CD8-positive, alpha-beta memory T cell (primary cell): ENCODE measurements around the gene RPS6KC1. TPM values are rescaled to one million over a fixed set of nuclear protein-coding genes. Genes with fewer than 3 reads are reported as not detected.

ENCODE experiments used
- CTCF ChIA-PET: fragments of 350-600 bp; sonication (Branson Sonifier 250); formaldehyde crosslinking; loops from one replicate; lab custom pipeline; 2021; ENCODE audit warnings: antibody characterized with exemption; lab: Charles Lee
- POLR2A ChIA-PET: fragments of 350-600 bp; sonication (Branson Sonifier 250); formaldehyde crosslinking; loops from one replicate; lab custom pipeline; 2021; ENCODE audit warnings: antibody characterized with exemption; lab: Charles Lee
- DNase-seq, 5 donors: peaks; one replicate each; pipeline versions ENCODE4 v3.0.0 to v3.0.0-alpha.2; 2020 to 2022; ENCODE audit warnings: mixed read lengths in 1 of 5
- H3K27ac ChIP-seq: one replicate; pipeline ENCODE4 v1.7.0; 2013; ENCODE audit warnings: low read depth, mild to moderate bottlenecking, low read length, moderate library complexity
- H3K27me3 ChIP-seq: 2 replicates; pipeline ENCODE4 v1.7.0; 2013; ENCODE audit warnings: low read length, mild to moderate bottlenecking; ENCODE audit not compliant: insufficient read depth, poor library complexity, severe bottlenecking
- H3K36me3 ChIP-seq: 2 replicates; pipeline ENCODE4 v1.7.0; 2013; ENCODE audit warnings: mild to moderate bottlenecking, low read length, moderate library complexity; ENCODE audit not compliant: insufficient read depth
- H3K4me1 ChIP-seq: 2 replicates; pipeline ENCODE4 v1.7.0; 2013; ENCODE audit warnings: mild to moderate bottlenecking, low read length, moderate library complexity; ENCODE audit not compliant: insufficient read depth
- H3K4me3 ChIP-seq: 2 replicates; pipeline ENCODE4 v1.7.0; 2013; ENCODE audit warnings: mild to moderate bottlenecking, low read length
- H3K9me3 ChIP-seq: 2 replicates; pipeline ENCODE4 v1.7.0; 2013; ENCODE audit warnings: mild to moderate bottlenecking, low read length
- H3K27ac Mint-ChIP-seq, 8 donors: one replicate each; pipeline ENCODE4 v1.8.0; 2020 to 2021; ENCODE audit warnings: mixed read lengths in 8 of 8, mild to moderate bottlenecking in 6 of 8, inconsistent platforms in 3 of 8, moderate library complexity in 3 of 8
- H3K27me3 Mint-ChIP-seq, 2 donors: one replicate each; pipeline ENCODE4 v1.8.0; 2020 to 2021; ENCODE audit warnings: mixed read lengths in 2 of 2, mild to moderate bottlenecking in 1 of 2, moderate library complexity in 1 of 2
- H3K36me3 Mint-ChIP-seq, 3 donors: one replicate each; pipeline ENCODE4 v1.8.0; 2020 to 2021; ENCODE audit warnings: mixed read lengths in 3 of 3, inconsistent platforms in 1 of 3, mild to moderate bottlenecking in 1 of 3
- H3K4me1 Mint-ChIP-seq, 3 donors: one replicate each; pipeline ENCODE4 v1.8.0; 2020 to 2021; ENCODE audit warnings: mixed read lengths in 3 of 3, inconsistent platforms in 1 of 3, mild to moderate bottlenecking in 1 of 3
- H3K4me3 Mint-ChIP-seq, 7 donors: one replicate each; pipeline ENCODE4 v1.8.0; 2020 to 2021; ENCODE audit warnings: mixed read lengths in 7 of 7, mild to moderate bottlenecking in 6 of 7, moderate library complexity in 4 of 7, inconsistent platforms in 2 of 7
- H3K9me3 Mint-ChIP-seq, 5 donors: one replicate each; pipeline ENCODE4 v1.8.0; 2020 to 2022; ENCODE audit warnings: mixed read lengths in 5 of 5, mild to moderate bottlenecking in 3 of 5, moderate library complexity in 2 of 5, inconsistent platforms in 1 of 5
- polyA plus RNA-seq: library from polyadenylated mRNA; unstranded; fragments of 300-500 nt; fragmentation: Illumina TruSeq; gene quantifications from one replicate; pipeline ENCODE4 v1.2.3, GENCODE V29; 2021
- total RNA-seq, 2 experiments: library from RNA; stranded (reverse); gene quantifications; one replicate each; pipeline ENCODE4 v1.2.3, GENCODE V29; 2021

RPS6KC1 gene
- total RNA-seq (1 to 10 TPM; 7.4 to 8.2 TPM), polyA plus RNA-seq (7.4 TPM)

GRCh38 chr1:213051127-213051880 lies at the start of gene RPS6KC1:
Gene RPS6KC1 (plus strand): TSS chr1:213051241. CDS start chr1:213051405, 164 bp downstream.
- Histone ChIP-seq H3K36me3 (no peaks in the 10 kb centered on the region), H3K27me3 (no peaks in the 10 kb centered on the region), H3K4me3 (peak within 1 kb of the TSS; percentile 82), H3K4me1 (peaks cover 16% of the 10 kb centered on the region), H3K9me3 (no peaks in the 10 kb centered on the region), H3K27ac (peak within 1 kb of the TSS; percentile 72)
- peaks cover 0 to 9% (median 0%) of the 10 kb centered on the region in 5 donors for H3K9me3 Mint-ChIP-seq
- peaks cover 28 to 39% (median 36%) of the 10 kb centered on the region in 3 donors for H3K4me1 Mint-ChIP-seq
- H3K36me3 Mint-ChIP-seq, result peaks cover 0 to 17% (median 9%) of the 10 kb centered on the region in 3 donors
- peak within 1 kb of the TSS; percentile 86 to 99 (median 96) for H3K4me3 Mint-ChIP-seq
- CTCF ChIA-PET, result interaction anchor here (1.9 kb wide), 1 partner anchor 15 kb away, joined by 5 read pairs; no protein-coding TSS in a partner anchor
- peaks cover 19 to 26% of the 10 kb centered on the region in 2 donors for H3K27me3 Mint-ChIP-seq
- POLR2A ChIA-PET, result interaction anchor here (0.7 kb wide), 1 partner anchor 37 kb away, joined by 3 read pairs; no protein-coding TSS in a partner anchor
- H3K27ac Mint-ChIP-seq, result peak within 1 kb of the TSS; percentile 44 to 98 (median 96)
- DNase-seq, result peak; percentile 71 to 86 (median 74)

GRCh38 chr1:213003256-213003655 lies 47.8 kb upstream of the RPS6KC1 start:
- no peaks in the 10 kb centered on the region for H3K9me3 Mint-ChIP-seq

DNA sequence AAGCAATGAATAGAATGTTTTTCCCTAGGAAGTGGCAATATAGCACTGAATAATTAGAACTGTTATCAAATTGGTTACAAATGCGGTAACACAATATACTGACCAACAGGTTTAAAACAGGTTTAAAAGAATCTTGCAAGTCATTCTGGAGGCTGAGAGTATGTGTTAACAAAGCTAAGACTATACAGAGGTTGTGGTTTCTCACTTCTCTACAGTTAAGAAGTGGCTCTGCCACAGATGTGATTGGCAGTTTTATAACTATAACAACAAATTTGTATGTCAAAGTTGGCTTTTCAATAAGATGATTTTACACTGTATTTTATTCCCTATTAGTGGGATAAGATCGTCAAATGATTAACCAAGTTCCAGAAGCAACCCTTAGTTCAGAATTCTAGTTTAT lies 42.5 kb upstream of the RPS6KC1 start:
- peaks cover 42 to 52% (median 43%) of the 10 kb centered on the region in 3 donors for H3K4me1 Mint-ChIP-seq
- H3K4me3 ChIP-seq, result no peak overlapping the region
- POLR2A ChIA-PET, result no interaction called here
- no peaks in the 10 kb centered on the region for H3K9me3 Mint-ChIP-seq
- H3K4me3 Mint-ChIP-seq, result peak overlapping the region in 6 of 7 donors; percentile 10 to 61 (median 20)
- H3K27ac Mint-ChIP-seq, result peak overlapping the region in 5 of 8 donors; percentile 16 to 72 (median 36)
- no peak for DNase-seq
- H3K27ac ChIP-seq, result no peak overlapping the region
- CTCF ChIA-PET, result no interaction called here
- peaks cover 0 to 78% (median 12%) of the 10 kb centered on the region in 3 donors for H3K36me3 Mint-ChIP-seq
- no peaks in the 10 kb centered on the region for H3K27me3 ChIP-seq
- peaks cover 10% of the 10 kb centered on the region for H3K4me1 ChIP-seq
- H3K9me3 ChIP-seq, result no peaks in the 10 kb centered on the region
- no peaks in the 10 kb centered on the region for H3K27me3 Mint-ChIP-seq
- H3K36me3 ChIP-seq, result peaks cover 9% of the 10 kb centered on the region

More at GRCh38 chr1:213003256-213003655, 47.8 kb upstream of the RPS6KC1 start:
- Histone ChIP-seq H3K4me3 (no peak overlapping the region), H3K36me3 (peaks cover 15% of the 10 kb centered on the region), H3K27ac (no peak overlapping the region), H3K9me3 (no peaks in the 10 kb centered on the region), H3K4me1 (no peaks in the 10 kb centered on the region), H3K27me3 (no peaks in the 10 kb centered on the region)
- H3K36me3 Mint-ChIP-seq, result peaks cover 4 to 76% (median 22%) of the 10 kb centered on the region in 3 donors
- no peak for DNase-seq
- CTCF ChIA-PET, result interaction anchor here (1.2 to 1.5 kb wide), 2 partner anchors 339 to 527 kb away, joined by 3 to 5 read pairs; no protein-coding TSS in a partner anchor
- H3K4me3 Mint-ChIP-seq, result no peak overlapping the region
- no peaks in the 10 kb centered on the region for H3K27me3 Mint-ChIP-seq
- H3K27ac Mint-ChIP-seq, result peak overlapping the region in 2 of 8 donors; percentile 17 to 61
- POLR2A ChIA-PET, result no interaction called here
- peaks cover 7 to 19% (median 11%) of the 10 kb centered on the region in 3 donors for H3K4me1 Mint-ChIP-seq

DNA sequence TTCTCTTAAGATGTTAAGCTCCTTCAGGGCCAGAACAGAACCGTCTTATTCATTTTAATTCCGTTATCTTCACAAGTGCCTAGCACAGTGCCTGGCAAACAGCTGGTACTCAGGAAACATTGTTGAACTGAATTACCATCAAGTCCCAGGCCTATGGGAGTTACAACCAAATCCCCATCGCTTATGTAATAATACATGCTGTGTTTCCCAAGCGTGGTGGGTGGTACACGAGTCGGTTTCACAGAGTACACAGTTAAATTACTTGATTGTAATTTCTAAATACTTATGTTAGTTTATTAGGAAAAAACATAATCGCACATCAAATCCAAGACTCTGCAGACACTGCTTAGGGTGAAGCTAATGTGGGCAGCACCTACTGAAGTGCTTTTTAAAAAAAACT lies 36.4 kb upstream of the RPS6KC1 start:
- peaks cover 0 to 1% of the 10 kb centered on the region in 2 donors for H3K27me3 Mint-ChIP-seq
- H3K4me3 Mint-ChIP-seq, result peak overlapping the region; percentile 93 to 100 (median 98)
- CTCF ChIA-PET, result no interaction called here

DNA sequence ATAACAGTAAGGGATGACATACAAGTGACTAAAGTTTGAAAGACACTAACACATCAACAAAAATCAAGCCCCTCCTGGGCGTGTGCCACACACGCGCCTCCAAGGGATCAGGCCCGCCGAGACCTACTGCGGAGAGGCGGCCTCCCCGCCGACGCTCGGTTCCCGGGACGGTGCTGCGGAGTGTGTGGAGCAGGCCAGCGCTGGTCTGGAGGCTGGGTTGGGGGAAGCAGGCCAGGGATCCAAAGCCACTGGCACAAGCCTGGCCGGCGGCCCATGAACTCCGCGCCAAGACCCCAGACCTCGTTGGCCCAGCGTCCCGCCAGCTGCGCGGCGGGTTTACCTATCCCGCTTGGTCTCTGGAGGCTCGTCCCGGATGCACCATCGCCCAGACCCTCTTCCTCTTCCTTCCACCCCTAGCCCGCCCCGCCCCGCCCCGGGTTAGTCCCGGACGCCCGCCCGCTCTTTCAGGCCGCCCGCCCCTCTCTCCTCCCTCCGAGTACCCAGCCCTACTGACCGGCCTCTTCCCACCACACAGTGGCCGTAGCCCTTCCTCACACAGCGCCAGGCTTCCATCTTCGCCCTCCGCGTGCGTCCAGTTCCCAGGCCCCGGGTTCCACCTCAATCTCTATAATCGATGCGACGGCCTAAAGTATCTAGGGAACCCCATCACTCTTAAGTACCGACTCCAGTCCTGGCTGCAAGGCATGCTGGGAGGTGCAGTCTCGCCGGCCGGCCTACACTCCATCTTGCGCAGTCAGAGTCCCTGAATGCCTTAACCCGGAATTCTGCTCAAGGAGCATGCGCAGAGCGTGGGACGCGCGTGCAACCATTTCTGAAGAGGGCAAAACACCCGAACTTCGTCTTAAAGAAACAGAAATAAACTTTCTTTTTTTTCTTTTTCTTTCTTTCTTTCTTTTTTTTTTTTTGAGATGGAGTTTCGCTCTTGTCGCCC lies 35.7 kb upstream of the RPS6KC1 start, which contains the start of gene ANGEL2:
Gene ANGEL2 (minus strand): TSS at position 769 of the 952 bp plus-strand sequence. CDS start 196 bp downstream, at position 573.
- POLR2A ChIA-PET, result interaction anchor here (0.7 to 1.6 kb wide), 3 partner anchors 53 to 729 kb away, joined by 3 to 5 read pairs (median 4); no protein-coding TSS in a partner anchor
- peaks cover 0 to 1% of the 10 kb centered on the region in 2 donors for H3K27me3 Mint-ChIP-seq
- Histone ChIP-seq H3K27me3 (no peaks in the 10 kb centered on the region), H3K27ac (peak within 1 kb of the TSS; percentile 78), H3K9me3 (no peaks in the 10 kb centered on the region), H3K4me3 (peak within 1 kb of the TSS; percentile 80), H3K36me3 (no peaks in the 10 kb centered on the region), H3K4me1 (peaks cover 13% of the 10 kb centered on the region)
- H3K36me3 Mint-ChIP-seq, result peaks cover 0 to 33% (median 5%) of the 10 kb centered on the region in 3 donors
- H3K9me3 Mint-ChIP-seq, result no peaks in the 10 kb centered on the region
- peaks cover 38 to 49% (median 47%) of the 10 kb centered on the region in 3 donors for H3K4me1 Mint-ChIP-seq
- CTCF ChIA-PET, result no interaction called here
- H3K4me3 Mint-ChIP-seq, result peak within 1 kb of the TSS; percentile 93 to 100 (median 98)
- peak; percentile 90 to 98 (median 94) for DNase-seq
- H3K27ac Mint-ChIP-seq, result peak within 1 kb of the TSS; percentile 82 to 100 (median 99)

More for the DNA sequence above, 36.4 kb upstream of the RPS6KC1 start:
- Histone ChIP-seq H3K27me3 (no peaks in the 10 kb centered on the region), H3K9me3 (no peaks in the 10 kb centered on the region), H3K36me3 (no peaks in the 10 kb centered on the region), H3K4me1 (peaks cover 13% of the 10 kb centered on the region), H3K27ac (peak overlapping the region; percentile 78), H3K4me3 (peak overlapping the region; percentile 80)
- POLR2A ChIA-PET, result interaction anchor here (1.0 kb wide), 1 partner anchor 36 kb away, joined by 3 read pairs; the partner anchor contains the start of gene RPS6KC1
- H3K27ac Mint-ChIP-seq, result peak overlapping the region; percentile 82 to 100 (median 99)
- peak in 1 of 5 donors; percentile 6 for DNase-seq
- H3K4me1 Mint-ChIP-seq, result peaks cover 38 to 49% (median 47%) of the 10 kb centered on the region in 3 donors
- no peaks in the 10 kb centered on the region for H3K9me3 Mint-ChIP-seq
- H3K36me3 Mint-ChIP-seq, result peaks cover 0 to 36% (median 5%) of the 10 kb centered on the region in 3 donors

DNA sequence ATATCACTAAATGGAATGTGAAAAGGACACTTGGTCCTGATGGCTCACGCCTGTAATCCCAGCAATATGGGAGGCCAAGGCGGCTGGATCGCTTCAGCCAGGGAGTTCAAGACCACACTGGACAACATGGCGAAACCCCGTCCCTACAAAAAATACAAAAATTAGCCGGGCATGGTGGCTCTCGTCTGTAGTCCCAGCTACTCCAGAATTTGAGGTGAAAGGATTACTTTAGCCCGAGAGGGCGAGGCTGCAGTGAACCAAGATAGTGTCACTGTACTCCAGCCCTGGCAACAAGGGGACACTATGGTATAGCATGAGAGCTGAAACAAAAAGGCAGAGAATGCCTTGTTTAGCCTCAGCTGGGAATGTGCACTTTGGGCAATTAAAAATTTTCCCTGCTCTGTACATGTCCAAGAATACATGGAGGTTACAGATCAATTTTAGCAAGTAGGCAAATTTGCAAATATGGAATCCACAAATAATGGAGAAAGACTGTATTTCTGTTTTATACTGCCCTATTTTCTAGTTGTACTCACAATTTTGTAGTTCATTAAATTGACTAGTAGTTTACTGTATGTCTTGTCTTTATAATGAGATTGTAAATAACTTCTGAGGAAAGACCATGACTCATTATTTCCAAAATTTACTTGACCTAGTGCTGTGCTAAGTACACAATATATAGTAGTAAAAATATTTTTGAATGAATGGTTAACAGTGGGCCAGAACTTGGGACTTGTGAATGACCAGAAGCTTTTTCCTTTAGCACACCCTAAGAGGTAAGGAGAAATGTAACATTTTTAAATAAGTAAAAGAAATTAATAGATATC lies 33.4 kb upstream of the RPS6KC1 start:
- H3K4me1 Mint-ChIP-seq, result peaks cover 24 to 30% (median 29%) of the 10 kb centered on the region in 3 donors
- no peaks in the 10 kb centered on the region for H3K9me3 Mint-ChIP-seq
- POLR2A ChIA-PET, result interaction anchor here (1.6 kb wide), 1 partner anchor 732 kb away, joined by 5 read pairs; no protein-coding TSS in a partner anchor
- Histone ChIP-seq H3K27me3 (no peaks in the 10 kb centered on the region), H3K4me1 (peaks cover 13% of the 10 kb centered on the region), H3K4me3 (no peak overlapping the region), H3K27ac (peak overlapping the region; percentile 78), H3K9me3 (no peaks in the 10 kb centered on the region), H3K36me3 (no peaks in the 10 kb centered on the region)
- peak overlapping the region in 1 of 8 donors; percentile 6 for H3K27ac Mint-ChIP-seq
- CTCF ChIA-PET, result no interaction called here
- peaks cover 1 to 10% of the 10 kb centered on the region in 2 donors for H3K27me3 Mint-ChIP-seq
- no peak for DNase-seq
- peak overlapping the region in 1 of 7 donors; percentile 38 for H3K4me3 Mint-ChIP-seq
- H3K36me3 Mint-ChIP-seq, result peaks cover 0 to 14% (median 0%) of the 10 kb centered on the region in 3 donors
